A673 (cell line): ENCODE data around the gene AMZ2. TPM values are rescaled to one million over a fixed set of nuclear protein-coding genes. Genes with fewer than 3 reads are reported as not detected.

Source experiments
- BruUV-seq: library from RNA; stranded (reverse); fragments of 400-500 nt; replicated peaks from 2 replicates; lab custom pipeline; 2021; lab: Mats Ljungman, UMichigan
- CTCF ChIA-PET: fragments of 300-600 bp; sonication (Branson Sonifier 250); formaldehyde crosslinking; loops from one replicate; lab custom pipeline; 2022; ENCODE audit warnings: antibody characterized with exemption; lab: Charles Lee
- POLR2A ChIA-PET: fragments of 300-600 bp; sonication (Branson Sonifier 250); formaldehyde crosslinking; loops from one replicate; lab custom pipeline; 2022; ENCODE audit warnings: antibody characterized with exemption; ENCODE audit not compliant: low non-redundant PET; lab: Charles Lee
- DNase-seq: peaks from one replicate; pipeline ENCODE4 v3.0.0-alpha.2; 2015; ENCODE audit warnings: low spot score
- H3K27ac ChIP-seq: fragments of 200-600 bp; sonication (generic); 2 replicates; pipeline ENCODE4 v1.5.1; 2016; ENCODE audit warnings: mixed run types, low read depth, mild to moderate bottlenecking, mixed read lengths, antibody characterized with exemption, low read length; ENCODE audit not compliant: poor library complexity, severe bottlenecking
- H3K27me3 ChIP-seq: fragments of 200-600 bp; sonication (generic); replicated peaks from 2 replicates; pipeline ENCODE4 v1.6.1; 2017; ENCODE audit warnings: mixed run types, low read depth, mild to moderate bottlenecking, mixed read lengths, antibody characterized with exemption, low read length; ENCODE audit not compliant: insufficient read depth, poor library complexity
- H3K36me3 ChIP-seq: fragments of 200-600 bp; sonication (generic); 2 replicates; pipeline ENCODE4 v1.6.1; 2016; ENCODE audit warnings: mixed run types, mild to moderate bottlenecking, mixed read lengths, antibody characterized with exemption, low read length; ENCODE audit not compliant: insufficient read depth, poor library complexity, severe bottlenecking
- H3K4me1 ChIP-seq: fragments of 200-600 bp; sonication (generic); 2 replicates; pipeline ENCODE4 v1.6.1; 2017; ENCODE audit warnings: mixed run types, mild to moderate bottlenecking, mixed read lengths, antibody characterized with exemption, low read length; ENCODE audit not compliant: insufficient read depth, poor library complexity, severe bottlenecking
- H3K4me3 ChIP-seq: fragments of 200-600 bp; sonication (generic); 2 replicates; pipeline ENCODE4 v1.5.1; 2016; ENCODE audit warnings: low read depth, mixed run types, mild to moderate bottlenecking, mixed read lengths, low read length; ENCODE audit not compliant: poor library complexity, severe bottlenecking
- H3K9me3 ChIP-seq: fragments of 200-600 bp; sonication (generic); 2 replicates; pipeline ENCODE4 v1.6.1; 2016; ENCODE audit warnings: mixed run types, low read depth, mild to moderate bottlenecking, mixed read lengths, antibody characterized with exemption, low read length; ENCODE audit not compliant: poor library complexity, severe bottlenecking
- EZH2 ChIP-seq: fragments of 200-600 bp; sonication (generic); IDR thresholded peaks from 2 replicates; pipeline ENCODE4 v1.6.1; 2017; ENCODE audit warnings: borderline replicate concordance, low read depth, mild to moderate bottlenecking, mixed read lengths, antibody characterized with exemption, low read length; ENCODE audit not compliant: poor library complexity, severe bottlenecking
- intact Hi-C: fragments of 100-400 bp; cut with micrococcal nuclease; formaldehyde crosslinking; loops from one replicate; pipeline ENCODE4 v1.10.0; 2022; ENCODE audit not compliant: unreplicated experiment
- total RNA-seq: library from RNA; stranded (reverse); gene quantifications from 2 replicates; pipeline ENCODE4 v1.2.3, GENCODE V29; 2021
- TF ChIP-seq, protein P1 (sequence below): fragments of 300-800, 200-600 bp; sonication (generic); conservative IDR thresholded peaks from 2 replicates; pipeline ENCODE4 v1.5.1; 2017; ENCODE audit warnings: low read depth, mild to moderate bottlenecking, antibody characterized with exemption, low read length, moderate library complexity, mixed read lengths

Gene AMZ2
- total RNA-seq, 1 experiment from 2014 or later, result 80.4 TPM

DNA sequence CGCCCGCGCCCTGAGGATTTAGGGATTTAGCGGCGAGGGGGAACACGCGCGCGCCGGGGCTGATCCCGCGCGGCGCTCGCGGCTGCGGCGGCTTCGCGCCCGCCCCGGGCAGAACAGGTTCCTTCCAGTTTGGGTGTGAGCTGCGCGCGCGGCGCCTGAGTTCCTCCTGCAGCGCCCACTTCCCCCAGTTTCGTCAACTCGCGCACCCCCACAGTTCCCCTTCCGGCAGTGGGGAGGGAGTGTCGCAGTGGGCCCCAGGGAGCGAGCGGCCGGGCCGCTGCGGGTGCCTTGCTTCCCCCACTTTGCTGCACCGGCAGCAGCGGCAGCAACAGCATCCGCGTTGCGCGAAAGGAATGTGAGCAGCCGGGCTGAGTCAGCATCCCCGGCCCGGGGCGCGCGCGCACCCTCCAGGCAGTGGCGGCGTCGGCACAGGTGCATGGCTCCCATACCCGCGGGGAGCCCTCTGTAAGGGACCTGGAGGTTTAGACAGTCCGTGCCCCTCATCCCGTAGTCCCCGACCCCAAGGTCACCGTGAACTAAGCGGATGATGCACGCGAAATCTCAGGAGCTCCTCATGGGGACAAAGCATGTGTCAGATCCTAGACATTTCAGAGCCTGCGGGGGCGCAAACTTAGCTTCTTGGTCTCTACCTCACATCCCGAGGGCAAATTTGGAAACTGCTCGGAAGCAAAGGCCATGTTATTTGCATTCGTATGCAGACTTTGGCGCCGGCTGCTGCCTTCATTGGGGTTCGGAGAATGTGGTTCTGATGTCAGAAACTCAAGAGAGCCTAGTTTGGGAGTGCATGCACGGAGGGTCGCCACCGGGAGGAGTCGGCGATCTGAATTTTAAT lies 44.2 kb downstream of the AMZ2 start:
- Histone ChIP-seq H3K4me1 (peaks cover 12% of the 10 kb centered on the region), H3K27ac (peak overlapping the region; percentile 79), H3K27me3 (peaks cover 18% of the 10 kb centered on the region), H3K36me3 (no peaks in the 10 kb centered on the region), H3K9me3 (no peaks in the 10 kb centered on the region), H3K4me3 (peak overlapping the region; percentile 67)
- intact Hi-C loops, result no loop called here
- peak; percentile 73 for DNase-seq
- no TSS peak for BruUV-seq
- TF ChIP-seq, protein P1, sequence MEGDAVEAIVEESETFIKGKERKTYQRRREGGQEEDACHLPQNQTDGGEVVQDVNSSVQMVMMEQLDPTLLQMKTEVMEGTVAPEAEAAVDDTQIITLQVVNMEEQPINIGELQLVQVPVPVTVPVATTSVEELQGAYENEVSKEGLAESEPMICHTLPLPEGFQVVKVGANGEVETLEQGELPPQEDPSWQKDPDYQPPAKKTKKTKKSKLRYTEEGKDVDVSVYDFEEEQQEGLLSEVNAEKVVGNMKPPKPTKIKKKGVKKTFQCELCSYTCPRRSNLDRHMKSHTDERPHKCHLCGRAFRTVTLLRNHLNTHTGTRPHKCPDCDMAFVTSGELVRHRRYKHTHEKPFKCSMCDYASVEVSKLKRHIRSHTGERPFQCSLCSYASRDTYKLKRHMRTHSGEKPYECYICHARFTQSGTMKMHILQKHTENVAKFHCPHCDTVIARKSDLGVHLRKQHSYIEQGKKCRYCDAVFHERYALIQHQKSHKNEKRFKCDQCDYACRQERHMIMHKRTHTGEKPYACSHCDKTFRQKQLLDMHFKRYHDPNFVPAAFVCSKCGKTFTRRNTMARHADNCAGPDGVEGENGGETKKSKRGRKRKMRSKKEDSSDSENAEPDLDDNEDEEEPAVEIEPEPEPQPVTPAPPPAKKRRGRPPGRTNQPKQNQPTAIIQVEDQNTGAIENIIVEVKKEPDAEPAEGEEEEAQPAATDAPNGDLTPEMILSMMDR, result peak; percentile 32; the same call in 1 of the 2 replicates
- TF ChIP-seq EZH2, result no peak
- ChIA-PET POLR2A (no interaction called here), CTCF (no interaction called here)

- no peak for DNase-seq
- Histone ChIP-seq H3K27ac (no peak overlapping the region), H3K4me1 (peaks cover 12% of the 10 kb centered on the region), H3K36me3 (no peaks in the 10 kb centered on the region), H3K9me3 (no peaks in the 10 kb centered on the region), H3K27me3 (peaks cover 18% of the 10 kb centered on the region), H3K4me3 (peak overlapping the region; percentile 67)
- ChIA-PET POLR2A (no interaction called here), CTCF (no interaction called here)
- TF ChIP-seq, protein P1, result no peak
- no peak for TF ChIP-seq EZH2
- intact Hi-C loops, result no loop called here
- no TSS peak for BruUV-seq
Observed at GRCh38 chr17:68292689-68293040, 44.8 kb downstream of the AMZ2 start.

GRCh38 chr17:68293490-68294195 lies 45.8 kb downstream of the AMZ2 start:
- intact Hi-C loops, result no loop called here
- ChIA-PET CTCF (no interaction called here), POLR2A (no interaction called here)

More at GRCh38 chr17:68293490-68294195, 45.8 kb downstream of the AMZ2 start:
- Histone ChIP-seq H3K27me3 (peaks cover 18% of the 10 kb centered on the region), H3K27ac (no peak overlapping the region), H3K4me3 (no peak overlapping the region), H3K36me3 (no peaks in the 10 kb centered on the region), H3K9me3 (no peaks in the 10 kb centered on the region), H3K4me1 (peaks cover 12% of the 10 kb centered on the region)
- TF ChIP-seq EZH2, result no peak
- TF ChIP-seq, protein P1, result no peak
- DNase-seq, result no peak
- BruUV-seq, result no TSS peak
